SK-N-DZ (cell line): ENCODE results near the gene PLCZ1. TPM values are rescaled to one million over a fixed set of nuclear protein-coding genes. Genes with fewer than 3 reads are reported as not detected.
"Not testable (repeated sequence)": the region's sequence is repeated elsewhere in the genome, so short reads cannot be mapped to it uniquely, and the experiment has no call there.

ENCODE experiments used
- DNase-seq: peaks from one replicate; pipeline ENCODE4 v3.0.0-alpha.2; 2015; ENCODE audit warnings: low spot score
- polyA plus RNA-seq, 2 experiments: library from polyadenylated mRNA; depleted of rRNA; stranded (reverse); fragments of >200 nt; gene quantifications; 2 replicates each; pipeline ENCODE4 v1.2.3, GENCODE V29; 2014

PLCZ1 gene, protein sequence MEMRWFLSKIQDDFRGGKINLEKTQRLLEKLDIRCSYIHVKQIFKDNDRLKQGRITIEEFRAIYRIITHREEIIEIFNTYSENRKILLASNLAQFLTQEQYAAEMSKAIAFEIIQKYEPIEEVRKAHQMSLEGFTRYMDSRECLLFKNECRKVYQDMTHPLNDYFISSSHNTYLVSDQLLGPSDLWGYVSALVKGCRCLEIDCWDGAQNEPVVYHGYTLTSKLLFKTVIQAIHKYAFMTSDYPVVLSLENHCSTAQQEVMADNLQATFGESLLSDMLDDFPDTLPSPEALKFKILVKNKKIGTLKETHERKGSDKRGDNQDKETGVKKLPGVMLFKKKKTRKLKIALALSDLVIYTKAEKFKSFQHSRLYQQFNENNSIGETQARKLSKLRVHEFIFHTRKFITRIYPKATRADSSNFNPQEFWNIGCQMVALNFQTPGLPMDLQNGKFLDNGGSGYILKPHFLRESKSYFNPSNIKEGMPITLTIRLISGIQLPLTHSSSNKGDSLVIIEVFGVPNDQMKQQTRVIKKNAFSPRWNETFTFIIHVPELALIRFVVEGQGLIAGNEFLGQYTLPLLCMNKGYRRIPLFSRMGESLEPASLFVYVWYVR
- not detected in 2 replicates for polyA plus RNA-seq (2014; cell fraction: cytosol; rRNA removed)
- not detected in 2 replicates for polyA plus RNA-seq (2014; cell fraction: nucleus; rRNA removed)

GRCh38 chr12:18737819-18738218, at the start of gene PLCZ1, which contains the start of gene CAPZA3:
Gene PLCZ1 (minus strand): TSS chr12:18738012. CDS start chr12:18737371, 641 bp downstream.
Gene CAPZA3 (plus strand): TSS chr12:18738119. CDS start chr12:18738269, 150 bp downstream.
- DNase-seq: no peak

DNA sequence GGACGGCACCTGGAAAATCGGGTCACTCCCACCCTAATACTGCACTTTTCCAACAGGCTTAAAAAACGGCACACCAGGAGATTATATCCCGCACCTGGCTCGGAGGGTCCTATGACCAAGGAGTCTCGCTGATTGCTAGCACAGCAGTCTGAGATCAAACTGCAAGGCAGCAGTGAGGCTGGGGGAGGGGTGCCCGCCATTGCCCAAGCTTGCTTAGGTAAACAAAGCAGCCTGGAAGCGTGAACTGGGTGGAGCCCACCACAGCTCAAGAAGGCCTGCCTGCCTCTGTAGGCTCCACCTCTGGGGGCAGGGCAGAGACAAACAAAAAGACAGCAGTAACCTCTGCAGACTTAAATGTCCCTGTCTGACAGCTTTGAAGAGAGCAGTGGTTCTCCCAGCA, 47.7 kb upstream of the PLCZ1 start:
- not testable (repeated sequence) for DNase-seq

DNA sequence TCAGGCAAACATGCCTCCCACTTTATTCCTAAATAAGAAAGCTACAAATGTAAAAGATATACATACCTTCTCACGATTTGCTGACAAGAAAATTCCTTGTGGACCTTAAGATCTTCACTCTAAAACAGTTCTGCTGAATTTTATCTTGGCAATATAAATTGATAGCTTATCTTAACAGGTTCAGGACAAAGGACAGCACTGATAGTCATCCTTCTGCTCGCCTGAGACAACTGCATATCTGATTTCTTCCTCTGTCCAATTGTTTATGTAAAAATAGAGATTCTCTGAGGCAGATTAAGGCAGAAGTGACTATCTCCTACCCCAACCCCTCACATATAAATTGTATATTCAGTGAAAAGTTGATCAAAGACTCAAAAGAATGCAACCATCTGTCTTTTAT, 45.0 kb upstream of the PLCZ1 start:
- DNase-seq: no peak

- not testable (repeated sequence) for DNase-seq
These were observed 28.7 kb upstream of the PLCZ1 start for GRCh38 chr12:18766479-18766878.

DNA sequence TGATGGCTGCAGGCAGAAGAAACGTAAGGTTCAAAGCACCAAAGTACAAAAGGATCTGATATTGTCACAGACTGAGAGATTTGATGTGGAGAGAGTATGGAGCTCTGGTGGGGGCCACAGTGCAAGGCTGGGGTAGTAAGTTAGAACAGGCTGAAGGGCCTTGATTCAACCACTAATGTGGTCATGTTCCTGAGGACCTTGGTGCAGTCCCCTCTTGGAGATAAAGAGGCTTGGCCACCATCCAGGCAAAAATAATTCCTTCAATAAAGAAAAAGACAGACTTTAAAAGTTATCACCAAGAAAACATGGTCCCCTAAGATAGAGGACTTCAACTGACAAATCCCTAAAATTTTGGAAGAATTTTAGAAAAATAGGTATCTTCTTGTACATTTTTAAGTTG, 17.5 kb upstream of the PLCZ1 start:
- no peak for DNase-seq

DNA sequence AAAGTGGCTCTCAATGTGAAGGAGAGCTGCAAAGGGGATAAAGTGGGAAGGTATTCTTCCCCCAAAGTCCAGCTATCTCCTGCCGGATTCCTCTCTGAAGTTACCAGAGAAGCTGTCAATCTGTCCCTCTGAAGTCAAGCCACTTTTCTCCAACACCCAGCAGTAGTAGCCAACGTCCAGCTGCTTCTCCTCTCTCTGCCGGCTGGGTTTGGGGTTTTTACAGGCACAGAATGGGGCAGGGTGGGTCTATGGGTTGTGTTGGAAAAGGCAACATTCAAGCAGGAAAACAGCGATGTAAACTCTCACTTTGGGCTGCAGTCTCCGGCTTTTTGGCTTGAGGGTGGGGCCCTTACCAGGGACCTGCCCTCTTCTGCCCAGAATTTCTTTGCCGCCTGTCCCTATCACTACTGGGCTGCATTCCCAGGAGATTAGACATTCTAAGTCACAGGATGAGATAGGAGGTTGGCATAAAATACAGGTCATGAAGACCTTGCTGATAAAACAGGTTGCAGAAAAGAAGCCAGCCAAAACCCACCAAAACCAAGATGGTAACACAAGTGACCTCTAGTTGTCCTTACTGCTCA, 16.4 kb upstream of the PLCZ1 start:
- no peak for DNase-seq

- no peak for DNase-seq
These were observed 15.8 kb upstream of the PLCZ1 start for GRCh38 chr12:18753481-18754123.

DNA sequence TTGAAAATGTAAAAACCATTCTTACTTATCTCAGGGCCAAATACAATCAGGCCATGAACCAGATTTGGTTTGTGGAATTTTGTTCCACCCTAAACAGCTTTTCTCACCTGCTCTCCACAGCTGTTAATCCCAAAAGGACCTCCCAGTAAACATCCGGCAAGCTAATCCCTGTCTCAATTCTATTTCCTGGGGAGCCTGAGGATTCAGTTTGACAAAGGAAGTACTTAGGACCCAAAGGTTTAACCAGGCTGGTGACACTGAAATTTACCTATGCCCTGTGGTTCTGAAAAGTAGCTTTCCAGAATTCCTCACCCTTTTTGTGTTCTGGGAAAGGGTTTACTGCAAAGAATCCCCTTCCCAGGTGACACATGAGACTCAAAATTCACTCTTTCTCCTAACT, 15.1 kb upstream of the PLCZ1 start:
- DNase-seq: no peak

DNA sequence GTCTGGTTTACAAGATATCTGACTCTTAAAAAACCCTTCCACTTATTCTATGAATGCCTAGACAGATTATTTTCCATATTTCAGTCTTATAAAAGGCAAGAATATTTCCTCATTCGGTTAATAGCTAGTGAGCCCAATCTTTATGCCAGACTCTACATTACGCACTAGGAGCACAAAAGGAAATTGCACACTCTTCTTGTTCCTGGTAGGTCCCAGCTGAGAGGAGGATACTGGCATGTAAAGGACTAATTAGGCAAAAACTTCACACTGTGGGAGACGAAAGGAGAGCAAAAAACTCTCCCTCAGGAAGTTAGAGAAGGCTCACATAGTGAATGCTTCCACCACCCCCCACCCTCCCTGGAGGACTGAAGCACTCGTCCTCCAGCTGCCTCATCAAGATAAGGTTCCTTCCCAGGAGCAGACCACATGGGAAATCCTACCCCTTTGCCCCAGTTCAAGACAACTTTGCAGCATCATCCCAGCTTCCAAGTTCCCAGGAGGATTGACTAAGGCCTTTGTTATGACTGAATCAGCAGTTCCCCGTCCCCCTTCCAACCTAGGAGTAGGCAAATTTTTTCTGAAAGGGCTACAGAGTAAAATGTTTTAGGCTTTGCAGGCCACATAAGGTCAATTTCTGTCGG, 14.6 kb upstream of the PLCZ1 start:
- peak; percentile 66 for DNase-seq

DNA sequence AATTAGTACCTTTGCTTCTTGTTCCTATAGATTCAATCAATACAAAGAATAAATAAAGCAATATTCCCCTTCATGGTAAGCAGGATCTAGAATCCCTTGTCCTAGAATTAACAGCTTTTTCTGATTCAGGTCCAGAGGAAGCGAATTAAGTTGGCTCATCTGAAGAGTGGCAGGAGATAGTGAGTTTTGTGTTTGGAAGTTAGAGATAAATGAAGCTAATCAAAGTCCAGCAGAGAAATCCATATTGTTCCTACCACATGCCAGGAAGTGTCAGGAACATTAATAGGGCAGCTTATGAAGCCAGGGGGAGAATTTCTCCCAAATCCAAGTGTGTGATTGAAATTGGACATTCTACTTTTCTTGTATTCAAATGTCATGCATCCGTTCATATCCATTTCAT, 14.1 kb upstream of the PLCZ1 start:
- no peak for DNase-seq

DNA sequence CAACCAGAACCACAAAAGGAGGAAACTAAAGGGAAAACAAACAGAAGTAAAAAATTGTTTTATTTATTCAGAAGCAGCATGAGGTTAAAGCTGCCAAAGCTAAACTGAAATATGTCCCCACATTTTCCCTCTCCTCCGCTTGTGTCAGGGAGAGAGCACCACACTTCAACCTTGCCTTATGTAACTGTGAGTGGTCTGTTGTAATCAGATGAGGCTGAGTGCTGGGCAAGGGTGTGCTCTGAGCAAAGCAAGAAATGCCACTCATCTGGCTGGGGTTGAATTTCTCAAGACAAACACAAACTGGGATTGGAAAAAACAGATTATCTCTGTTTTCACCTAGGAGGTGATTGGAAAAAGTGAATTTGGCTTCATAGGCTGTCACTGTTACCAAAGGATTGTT, 12.3 kb upstream of the PLCZ1 start:
- no peak for DNase-seq

DNA sequence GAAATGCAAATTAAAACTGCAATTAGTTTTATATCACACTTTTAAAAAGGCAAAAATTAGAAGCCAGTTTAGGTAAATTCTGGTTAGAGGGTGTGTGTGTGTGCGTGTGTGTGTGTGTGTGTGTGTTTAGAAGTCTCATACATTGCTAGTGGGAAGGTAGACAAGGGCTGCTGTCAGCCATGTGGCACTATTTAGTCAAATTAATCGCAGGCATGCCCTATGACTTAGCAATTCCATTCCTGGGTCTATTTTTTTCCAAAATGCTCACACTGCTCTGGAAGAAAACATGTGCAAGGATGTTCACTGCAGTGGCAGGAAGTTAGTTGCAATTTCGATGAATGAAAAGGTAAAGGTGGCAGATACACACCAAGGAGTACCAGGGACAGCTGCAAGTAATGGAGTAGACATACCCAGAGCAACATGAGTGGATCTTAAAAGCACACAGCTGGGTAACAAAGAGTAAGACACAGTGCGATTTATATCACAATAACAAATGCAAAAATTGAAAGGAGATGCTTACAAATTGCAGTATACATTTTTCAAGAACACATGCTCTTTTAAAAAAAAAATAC, 11.7 kb upstream of the PLCZ1 start:
- no peak for DNase-seq

- no peak for DNase-seq
These were observed 10.1 kb upstream of the PLCZ1 start for GRCh38 chr12:18747895-18748294.

GRCh38 chr12:18731156-18731555, 6.7 kb downstream of the PLCZ1 start:
- no peak for DNase-seq

GRCh38 chr12:18723752-18724151, 14.1 kb downstream of the PLCZ1 start:
- no peak for DNase-seq

- DNase-seq: no peak
These were observed 16.4 kb downstream of the PLCZ1 start for GRCh38 chr12:18721452-18721851.

DNA sequence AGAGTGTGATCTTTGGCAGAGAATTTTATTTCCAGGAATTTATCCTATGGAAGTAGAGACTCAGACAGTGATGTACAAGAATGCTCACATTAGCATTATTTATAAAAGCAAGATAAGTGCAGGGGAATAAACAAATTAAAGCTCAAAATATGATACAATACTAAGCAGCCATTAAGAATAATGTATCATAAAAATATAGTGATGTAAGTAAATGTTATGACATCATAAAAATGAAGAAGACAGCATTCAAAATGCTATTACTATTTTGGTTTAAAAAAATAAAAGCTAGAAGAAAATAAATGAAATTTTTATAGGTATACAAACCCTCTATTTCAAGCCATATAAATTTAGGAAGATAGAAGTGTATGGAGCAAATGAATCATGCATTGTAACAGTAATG, 17.1 kb downstream of the PLCZ1 start:
- no peak for DNase-seq

DNA sequence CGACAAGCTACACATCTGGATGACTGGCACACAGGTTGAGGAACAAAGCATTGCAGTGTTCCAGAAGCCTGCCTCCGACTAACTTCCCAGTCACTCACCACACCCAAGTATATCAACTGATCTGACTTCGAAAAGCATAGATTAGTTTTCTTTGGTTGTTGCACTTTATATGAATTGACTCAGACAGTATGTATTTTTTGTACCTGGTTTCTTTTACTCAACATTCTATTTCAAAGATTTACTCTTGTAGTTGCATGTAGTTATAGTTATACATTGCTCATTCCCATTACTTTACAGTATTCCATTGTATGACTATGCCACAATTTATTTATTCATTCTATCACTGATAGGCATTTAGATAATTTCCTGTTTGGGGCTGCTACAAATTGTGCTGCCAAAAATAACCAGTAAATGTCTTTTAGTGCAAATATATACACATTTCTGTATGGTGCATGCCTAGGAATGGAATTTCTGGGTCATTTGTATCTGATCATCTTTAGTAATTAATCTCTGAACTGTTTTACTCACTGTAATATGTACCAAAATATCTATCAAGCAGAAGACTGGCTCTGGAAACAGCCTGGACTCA, 17.8 kb downstream of the PLCZ1 start:
- DNase-seq: no peak

DNA sequence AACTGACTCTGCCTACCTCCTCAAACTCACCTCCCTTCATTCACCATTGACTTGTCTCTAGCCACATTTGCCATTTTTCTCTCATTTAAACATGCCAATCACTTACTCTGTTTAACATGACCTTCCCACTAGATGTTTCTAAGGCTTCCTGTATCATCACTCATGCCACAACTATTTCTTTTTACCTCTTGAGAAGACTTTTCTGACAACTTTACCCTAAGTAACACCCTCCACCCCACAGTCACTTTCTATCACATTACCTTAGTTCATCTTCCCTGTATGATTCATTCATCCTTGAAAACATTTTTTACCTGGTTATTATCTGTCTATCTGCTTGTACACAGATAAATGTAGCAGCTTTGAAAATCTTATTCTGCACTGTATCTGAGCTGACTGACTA, 19.4 kb downstream of the PLCZ1 start:
- DNase-seq: no peak

DNA sequence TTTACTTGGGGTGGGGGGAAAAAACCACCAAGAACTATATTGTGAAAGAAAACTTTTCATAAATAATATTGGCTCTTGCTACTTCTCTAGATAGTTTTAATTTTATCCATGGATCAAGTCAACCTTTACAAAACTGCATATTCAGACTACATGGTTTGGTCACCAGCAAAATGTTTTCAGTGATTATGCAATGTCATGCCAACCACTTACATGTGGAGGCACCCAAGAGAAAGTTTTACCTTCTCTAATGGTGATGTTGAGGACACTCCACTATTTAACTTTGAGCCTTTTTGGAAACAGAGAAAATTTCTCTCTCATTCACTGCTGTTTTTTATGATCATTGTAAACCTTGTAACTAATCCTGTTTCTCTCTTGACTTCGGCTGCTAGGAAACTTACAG, 21.6 kb downstream of the PLCZ1 start:
- no peak for DNase-seq

DNA sequence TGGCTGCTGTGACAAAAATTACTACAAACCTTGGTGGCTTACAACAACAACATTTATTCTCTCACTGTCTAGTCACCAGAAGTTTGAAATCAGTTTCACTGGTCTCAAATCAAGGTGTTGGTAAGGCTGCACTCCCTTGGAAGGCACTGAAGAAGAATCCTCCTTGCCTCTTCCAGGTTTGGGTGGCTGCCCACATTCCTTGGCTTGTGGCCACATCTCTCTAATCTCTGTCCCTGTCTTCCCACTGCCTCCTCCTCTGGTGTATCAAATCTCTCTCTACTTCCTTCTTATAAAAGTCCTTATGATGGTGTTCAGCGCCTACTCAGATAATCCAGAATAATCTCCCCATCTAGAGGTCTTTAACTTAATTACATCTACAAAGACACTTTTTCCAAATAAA, 31.0 kb downstream of the PLCZ1 start:
- no peak for DNase-seq
